ENCODE results near the gene SSC5D.

Gene SSC5D

GRCh38 chr19:55461974-55462626, 26.1 kb upstream of the SSC5D start:
- DNase-seq (ENCODE audit: insufficient read length, low spot score): no peak

GRCh38 chr19:55462722-55463121, 25.5 kb upstream of the SSC5D start:
- FAIRE-seq (no peak), DNase-seq (ENCODE audit: insufficient read length, low spot score) (no peak)
- no peak for TF ChIP-seq CTCF (IDR thresholded peaks at IDR 0.05; ENCODE audit: insufficient read depth, missing control alignments)

More at GRCh38 chr19:55461974-55462626, 26.1 kb upstream of the SSC5D start:
- FAIRE-seq: no peak
- TF ChIP-seq CTCF (IDR thresholded peaks at IDR 0.05; ENCODE audit: insufficient read depth, missing control alignments): no peak

GRCh38 chr19:55463583-55464031, 24.6 kb upstream of the SSC5D start:
- DNase-seq (ENCODE audit: insufficient read length, low spot score): no peak
- TF ChIP-seq CTCF (IDR thresholded peaks at IDR 0.05; ENCODE audit: insufficient read depth, missing control alignments): no peak
- FAIRE-seq: no peak

- DNase-seq (ENCODE audit: insufficient read length, low spot score): no peak
- no peak for TF ChIP-seq CTCF (IDR thresholded peaks at IDR 0.05; ENCODE audit: insufficient read depth, missing control alignments)
- no peak for FAIRE-seq
Observed at GRCh38 chr19:55464039-55464661, 24.1 kb upstream of the SSC5D start.

- FAIRE-seq (no peak), DNase-seq (ENCODE audit: insufficient read length, low spot score) (no peak)
- no peak for TF ChIP-seq CTCF (IDR thresholded peaks at IDR 0.05; ENCODE audit: insufficient read depth, missing control alignments)
Observed at GRCh38 chr19:55464662-55465054, 23.6 kb upstream of the SSC5D start, which contains the start of gene C19orf85. TSS of gene C19orf85 (minus strand) at chr19:55464751. CDS start at chr19:55464554, 197 bp downstream.

- no peak for DNase-seq (ENCODE audit: insufficient read length, low spot score)
- no peak for FAIRE-seq
- TF ChIP-seq CTCF (IDR thresholded peaks at IDR 0.05; ENCODE audit: insufficient read depth, missing control alignments): no peak
Observed at GRCh38 chr19:55465460-55466240, 22.6 kb upstream of the SSC5D start.
